ENCODE results near the gene ALPK1.

ALPK1 gene

DNA sequence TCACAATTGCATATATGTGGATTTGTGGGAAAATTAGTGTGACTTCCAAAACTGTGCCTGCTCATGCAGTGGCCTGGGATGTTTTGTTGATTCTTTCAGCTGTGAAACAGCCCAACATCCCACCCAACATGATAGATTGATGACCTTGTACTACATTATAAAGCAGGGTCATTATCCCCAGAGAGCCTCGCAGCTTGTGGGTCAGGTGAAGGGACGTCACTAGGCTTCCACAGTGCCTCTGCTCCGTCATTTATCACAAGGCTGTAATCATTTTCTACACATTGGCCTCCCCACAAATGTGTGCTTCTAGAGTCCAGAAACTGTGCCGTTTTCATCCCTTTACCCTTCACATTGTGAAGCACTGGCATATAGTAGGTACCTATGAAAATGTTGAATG lies 31.6 kb downstream of the ALPK1 start:
- no peak for DNase-seq (ENCODE audit: low read depth)

DNA sequence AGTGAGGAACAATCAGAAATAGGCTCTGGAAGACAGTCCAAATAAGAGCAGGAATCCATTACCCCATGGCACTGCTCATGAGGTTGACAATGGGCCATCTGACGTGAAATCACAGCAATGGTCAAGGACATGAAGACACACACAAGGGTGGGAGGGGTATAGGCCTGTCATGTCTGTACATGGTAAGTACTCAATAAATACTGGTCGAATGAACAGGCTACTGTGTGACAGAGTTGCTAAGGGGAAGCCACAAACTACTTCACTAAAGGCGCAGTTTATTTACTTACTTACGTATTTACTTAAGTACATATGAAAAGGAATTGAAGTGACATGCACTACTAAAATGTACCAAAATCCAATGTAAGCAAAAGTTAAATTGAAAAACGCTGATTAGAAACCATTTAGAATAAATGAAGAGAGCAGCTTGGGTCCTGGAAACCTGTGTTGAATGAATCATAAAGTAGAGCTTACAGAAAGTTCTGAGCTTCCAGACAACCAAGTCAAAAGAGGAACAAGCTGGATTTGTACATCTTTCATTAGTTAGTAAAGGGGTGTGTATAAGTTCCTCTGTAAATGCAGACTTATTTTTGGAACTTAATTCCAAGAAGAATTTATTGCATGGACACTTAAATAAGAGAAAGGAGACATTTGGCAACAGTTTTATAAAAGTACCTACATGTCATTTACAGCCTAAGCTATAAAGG lies 32.7 kb downstream of the ALPK1 start:
- no peak for DNase-seq (ENCODE audit: low read depth)

DNA sequence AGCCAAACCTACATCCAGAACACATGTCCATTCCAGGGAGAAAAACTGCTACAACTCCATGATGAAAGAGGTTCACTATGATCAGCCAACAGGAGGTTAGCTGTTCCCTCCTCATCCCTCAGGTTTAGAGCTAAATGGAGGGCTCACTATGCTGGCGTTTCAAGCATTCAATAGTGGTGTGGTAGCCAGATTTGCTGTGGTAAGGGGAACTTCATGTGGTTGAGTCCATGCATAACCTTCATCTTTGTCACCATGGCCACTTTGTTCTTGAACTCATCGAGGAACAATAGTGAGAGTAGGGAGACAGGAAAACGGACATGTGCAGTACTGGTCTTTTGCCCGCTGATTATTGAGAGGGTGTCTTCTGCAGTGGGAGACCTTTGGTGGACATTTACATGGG lies 33.8 kb downstream of the ALPK1 start:
- no peak for DNase-seq (ENCODE audit: low read depth)

DNA sequence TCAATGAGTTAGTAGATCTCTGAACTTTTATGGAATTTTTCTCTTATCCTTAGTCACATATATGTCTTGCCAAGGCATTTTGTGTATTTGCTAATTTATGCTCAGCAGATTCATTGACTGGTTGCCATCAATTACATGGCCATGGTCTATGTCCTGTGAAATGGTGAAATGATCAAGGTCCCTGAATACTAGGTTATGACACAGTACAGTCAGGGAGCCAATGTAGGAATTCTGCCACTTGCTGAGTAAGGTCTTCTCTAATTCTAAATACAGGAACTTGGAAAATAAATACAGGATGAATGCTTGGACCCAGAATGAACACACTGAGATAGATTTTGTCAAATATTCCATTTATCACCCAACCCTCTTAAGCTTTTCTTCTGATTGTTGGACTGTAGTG lies 35.2 kb downstream of the ALPK1 start:
- DNase-seq (ENCODE audit: low read depth): no peak

DNA sequence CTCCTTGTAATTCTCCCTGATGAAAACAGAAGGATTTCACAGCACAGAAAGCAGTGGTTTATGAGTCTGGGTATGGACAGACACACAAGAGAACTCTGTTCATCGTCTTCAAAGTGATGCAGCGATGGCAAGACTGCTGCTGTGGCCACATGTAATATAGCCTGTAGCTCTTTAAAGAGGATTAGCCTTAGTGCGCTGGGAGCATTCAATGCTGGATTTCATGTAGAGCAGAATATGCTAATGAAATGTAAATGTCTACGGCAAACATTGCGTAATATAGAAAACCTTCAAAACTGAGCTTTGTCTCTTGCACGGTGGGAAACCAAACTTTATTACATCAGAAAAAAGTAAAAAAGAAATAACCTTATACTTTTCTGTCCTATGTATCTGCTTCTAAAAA lies 42.9 kb downstream of the ALPK1 start:
- no peak for DNase-seq (ENCODE audit: low read depth)

DNA sequence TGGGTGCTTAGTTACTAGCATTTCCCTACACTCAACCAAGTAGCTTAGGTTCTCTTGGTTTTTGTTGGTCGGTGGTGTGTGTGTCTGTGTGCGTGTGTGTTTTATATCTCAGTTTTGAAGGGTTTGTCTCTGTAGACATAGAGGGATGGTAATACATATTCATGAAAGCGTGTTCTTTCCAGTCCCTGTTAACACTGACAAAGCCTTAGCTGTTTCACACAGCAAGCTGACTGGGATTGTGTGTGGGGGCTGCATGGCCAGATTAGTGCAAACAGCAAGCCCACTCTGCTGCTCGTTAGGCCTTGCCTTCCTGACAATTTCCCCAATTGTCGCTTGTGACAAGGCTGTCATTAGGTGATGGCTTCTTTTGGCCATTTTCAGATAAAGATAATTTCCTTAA lies 43.9 kb downstream of the ALPK1 start:
- DNase-seq (ENCODE audit: low read depth): no peak

DNA sequence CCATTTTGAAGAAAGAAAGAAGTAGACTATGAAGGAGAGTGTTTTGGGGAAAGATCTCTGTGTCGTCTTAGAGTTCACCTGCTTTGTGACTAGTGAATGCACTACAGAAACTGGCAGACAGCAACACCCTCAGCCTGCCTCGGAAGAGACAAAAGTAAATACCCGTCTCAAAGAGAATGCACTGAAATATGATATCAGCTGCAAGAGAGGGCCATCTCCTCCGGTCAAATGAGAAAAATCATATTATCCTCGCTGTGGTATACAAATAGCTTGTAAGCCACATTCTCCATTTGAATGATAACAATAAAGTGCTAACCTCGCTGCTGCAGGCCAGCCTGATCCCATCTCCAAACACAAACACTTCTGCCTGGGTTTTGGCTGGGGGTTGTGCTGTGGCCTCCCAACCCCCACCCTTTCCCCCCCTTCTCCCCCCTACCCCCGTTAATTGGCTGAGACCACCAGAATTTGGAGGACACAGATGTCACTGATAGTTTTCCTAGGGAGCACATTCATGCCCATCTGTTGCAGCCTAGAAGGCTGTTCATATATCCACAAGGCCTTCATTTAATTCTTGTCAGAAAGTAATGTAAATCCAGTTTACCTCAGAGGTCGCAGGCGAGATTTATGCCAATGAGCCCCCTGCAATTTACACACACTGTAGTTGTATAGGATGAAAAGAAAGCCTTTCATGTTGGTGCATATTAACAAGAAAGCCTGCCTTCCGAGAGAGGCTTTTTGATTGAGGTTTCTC lies 46.3 kb downstream of the ALPK1 start:
- no peak for DNase-seq (ENCODE audit: low read depth)

DNA sequence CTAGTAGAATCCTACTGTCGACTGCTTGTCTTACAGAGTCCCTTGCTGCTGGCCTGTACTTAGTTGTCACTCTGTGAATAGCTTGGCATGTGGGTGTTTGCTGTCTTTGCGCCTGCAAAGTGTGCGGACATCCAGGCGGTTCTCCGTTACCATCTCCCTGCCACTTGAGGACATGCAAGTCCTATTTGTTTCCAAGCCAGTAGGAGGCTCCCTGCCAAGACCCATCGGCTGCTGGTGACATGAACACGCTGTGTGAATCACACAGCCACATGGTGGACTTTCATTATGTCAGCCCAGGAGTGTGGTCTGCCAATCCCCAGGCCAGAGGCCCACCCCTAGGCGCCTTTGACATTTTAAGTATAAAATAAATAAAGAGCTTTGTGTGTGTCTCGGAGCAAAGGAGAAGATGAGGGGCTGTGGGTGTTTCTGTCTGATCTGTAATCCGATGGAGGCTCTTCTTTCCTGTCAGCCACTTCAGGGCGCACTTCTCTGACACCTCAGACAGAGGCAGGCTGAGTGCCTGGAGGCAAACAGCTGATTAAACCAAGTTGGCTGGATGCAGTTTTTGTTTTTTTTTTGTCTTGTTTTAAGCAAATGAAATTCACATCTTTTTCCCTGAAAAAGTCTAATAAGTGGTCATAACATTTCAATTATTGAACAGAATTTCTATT lies 51.5 kb downstream of the ALPK1 start:
- no peak for DNase-seq (ENCODE audit: low read depth)

DNA sequence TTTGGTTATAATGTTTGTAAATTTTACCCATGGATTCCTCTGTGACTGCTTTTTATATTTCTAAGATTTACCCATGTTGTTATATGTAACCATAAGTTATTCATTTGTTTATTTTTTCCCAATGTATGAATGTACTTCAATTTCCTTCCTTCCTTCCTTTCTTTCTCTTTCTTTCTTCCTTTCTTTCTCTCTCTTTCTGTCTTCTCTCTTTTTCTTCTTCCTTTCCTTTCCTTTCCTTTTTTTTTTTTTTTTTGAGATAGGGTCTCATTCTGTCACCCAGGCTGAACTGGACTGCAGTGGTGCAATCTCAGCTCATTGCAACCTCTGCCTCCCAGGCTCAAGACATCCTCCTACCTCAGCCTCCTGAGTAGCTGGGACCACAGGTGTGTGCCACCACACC lies 55.6 kb downstream of the ALPK1 start:
- no peak for DNase-seq (ENCODE audit: low read depth)

DNA sequence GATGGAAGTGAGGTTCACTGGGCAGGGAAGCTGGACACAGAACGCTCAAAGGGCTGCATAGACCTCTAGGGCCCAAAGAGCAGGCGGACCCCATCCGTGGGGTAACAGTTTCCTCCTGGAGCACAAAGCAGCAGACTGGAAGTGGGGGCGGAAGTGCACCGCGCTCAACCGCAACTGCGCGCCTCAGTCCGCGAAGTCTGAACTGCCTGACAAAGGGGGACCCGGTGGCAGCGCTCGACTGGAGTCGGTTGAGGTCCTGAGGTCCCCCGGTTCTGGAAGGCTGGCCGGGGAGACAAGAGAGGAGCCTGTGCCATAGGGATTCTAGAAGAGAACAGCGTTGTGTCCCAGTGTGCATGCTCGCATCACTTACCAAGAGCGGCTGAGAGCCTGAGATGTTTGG lies 58.5 kb downstream of the ALPK1 start:
- DNase-seq (ENCODE audit: low read depth): no peak

DNA sequence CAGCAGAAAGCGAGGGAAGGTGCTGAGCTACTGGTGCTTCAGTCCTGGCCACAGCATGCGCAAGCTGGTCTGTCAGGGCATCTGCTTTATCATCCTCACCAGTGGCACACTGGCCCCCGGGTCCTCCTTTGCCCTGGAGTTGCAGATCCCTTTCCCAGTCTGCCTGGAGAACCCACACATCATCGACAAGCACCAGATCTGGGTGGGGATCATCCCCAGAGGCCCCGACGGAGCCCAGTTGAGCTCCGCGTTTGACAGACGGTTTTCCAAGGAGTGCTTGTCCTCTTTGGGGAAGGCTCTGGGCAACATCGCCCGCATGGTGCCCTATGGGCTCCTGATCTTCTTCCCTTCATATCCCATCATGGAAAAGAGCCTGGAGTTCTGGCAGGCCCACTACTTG lies 60.3 kb downstream of the ALPK1 start:
- no peak for DNase-seq (ENCODE audit: low read depth)

DNA sequence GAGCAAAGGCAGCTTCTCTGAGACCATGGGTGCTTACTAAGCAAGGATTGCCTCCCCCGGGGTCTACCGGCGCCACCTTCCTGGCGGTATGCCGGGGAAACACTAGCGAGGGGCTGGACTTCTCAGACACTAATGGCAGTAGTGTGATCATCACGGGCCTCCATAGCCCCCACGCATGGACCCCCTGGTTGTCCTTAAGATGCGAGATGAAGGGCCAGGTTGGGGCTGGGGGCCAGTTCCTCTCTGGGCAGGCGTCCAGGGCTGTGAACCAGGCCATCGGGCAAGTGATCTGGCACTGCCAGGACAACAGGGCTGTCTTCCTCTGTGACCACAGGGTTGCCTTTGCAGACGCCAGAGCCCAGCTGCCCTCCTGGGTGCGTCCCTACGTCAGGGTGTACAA lies 60.7 kb downstream of the ALPK1 start:
- no peak for DNase-seq (ENCODE audit: low read depth)

DNA sequence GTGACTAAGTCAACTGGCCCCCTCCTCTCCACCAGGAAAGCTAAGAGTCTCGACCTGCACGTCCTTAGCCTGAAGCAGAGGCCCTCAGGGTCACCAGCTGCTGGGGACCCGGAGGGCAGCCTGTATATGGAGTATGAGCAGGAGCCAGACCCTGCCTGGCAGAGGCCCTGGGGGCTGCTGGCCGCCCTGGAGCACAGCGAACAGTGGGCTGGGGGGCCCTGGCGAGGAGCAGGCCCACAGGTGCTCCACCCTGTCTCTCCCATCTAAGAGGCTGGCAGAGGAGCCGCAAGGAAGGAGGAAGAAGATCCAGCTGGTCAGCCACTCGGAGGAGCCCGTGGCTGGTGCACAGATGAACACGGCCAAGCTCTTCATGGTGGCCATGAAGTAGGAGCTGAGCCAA lies 61.2 kb downstream of the ALPK1 start:
- DNase-seq (ENCODE audit: low read depth): no peak

DNA sequence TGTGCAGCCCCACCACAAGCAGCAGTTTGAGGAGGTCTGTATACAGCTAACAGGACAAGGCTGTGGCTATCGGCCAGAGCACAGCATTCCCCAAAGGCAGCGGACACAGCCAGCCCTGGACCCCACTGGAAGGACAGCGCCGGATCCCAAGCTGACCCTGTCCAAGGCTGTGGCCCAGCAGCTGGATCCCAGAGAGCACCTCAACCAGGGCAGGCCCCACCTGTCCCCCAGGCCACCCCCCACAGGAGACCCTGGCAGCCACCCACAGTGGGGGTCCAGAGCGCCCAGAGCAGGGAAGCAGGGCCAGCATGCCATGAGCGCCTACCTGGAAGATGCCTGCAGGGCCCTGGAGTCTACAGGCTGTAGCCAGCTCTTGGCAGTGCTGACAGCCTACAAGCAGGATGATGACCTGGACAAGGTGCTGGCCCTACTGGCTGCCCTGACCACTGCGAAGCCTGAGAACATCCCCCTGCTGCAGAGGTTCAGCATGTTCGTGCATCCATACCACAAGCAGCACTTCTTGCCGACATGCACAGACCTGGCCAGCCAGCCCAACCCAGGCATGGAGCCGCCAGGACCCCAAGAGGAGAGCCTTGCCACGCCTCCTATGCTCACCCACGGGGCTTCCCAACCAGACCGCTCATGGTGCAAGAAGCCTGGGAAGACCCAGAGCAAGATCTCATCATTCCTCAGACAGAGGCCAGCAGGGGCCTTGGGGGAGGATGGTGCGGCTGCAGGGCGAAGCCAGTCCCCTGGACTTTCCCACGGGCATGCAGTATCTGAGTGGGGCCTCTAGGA lies 62.0 kb downstream of the ALPK1 start:
- DNase-seq (ENCODE audit: low read depth): no peak

DNA sequence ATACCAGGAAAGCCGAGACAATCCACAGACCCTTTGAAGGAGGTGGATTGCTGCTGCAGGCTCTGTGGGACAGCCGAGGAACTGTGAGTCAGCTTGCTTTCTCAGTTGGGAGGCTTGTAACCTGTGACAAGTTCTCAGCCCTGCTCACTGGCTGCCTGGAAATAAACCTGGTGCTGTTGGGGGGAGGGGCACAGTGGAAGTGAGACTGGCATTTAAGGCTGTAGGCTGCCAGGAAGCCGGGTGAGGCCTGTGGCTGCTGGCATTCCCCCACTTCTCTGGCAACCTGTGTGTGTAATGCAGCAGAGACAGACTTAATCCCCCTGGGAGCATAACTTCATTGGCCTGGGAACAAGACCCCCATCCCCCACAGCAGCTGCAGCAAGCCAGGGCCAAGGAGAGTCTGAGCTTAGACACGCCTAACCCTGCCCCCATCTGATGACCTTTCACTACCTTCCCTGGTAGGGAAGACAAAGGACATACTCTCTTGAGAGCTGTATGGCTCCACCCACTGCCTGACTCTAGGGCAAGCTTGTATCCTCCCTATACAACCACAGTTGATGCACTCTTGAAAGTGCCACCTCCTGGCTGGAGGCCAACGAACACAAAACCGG lies 64.1 kb downstream of the ALPK1 start:
- DNase-seq (ENCODE audit: low read depth): no peak

DNA sequence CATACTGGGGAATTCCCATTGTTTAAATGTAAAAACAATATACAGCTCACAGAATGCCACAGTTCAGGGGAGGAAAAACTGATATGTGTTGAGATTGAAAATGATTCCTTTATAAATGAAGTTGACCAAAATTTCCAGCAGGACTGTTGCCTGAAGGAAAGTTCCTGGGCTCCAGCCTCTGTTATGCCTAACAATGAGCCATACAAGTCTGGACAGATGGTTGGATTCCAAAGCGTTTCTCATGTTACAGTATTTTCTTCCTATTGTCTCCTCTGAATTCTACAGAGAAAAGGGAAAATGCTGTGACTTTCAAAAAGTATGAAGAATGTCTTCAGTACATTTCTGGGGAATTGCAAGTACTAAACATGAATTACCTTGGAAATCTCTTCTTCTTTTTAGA lies 73.3 kb downstream of the ALPK1 start:
- no peak for DNase-seq (ENCODE audit: low read depth)

DNA sequence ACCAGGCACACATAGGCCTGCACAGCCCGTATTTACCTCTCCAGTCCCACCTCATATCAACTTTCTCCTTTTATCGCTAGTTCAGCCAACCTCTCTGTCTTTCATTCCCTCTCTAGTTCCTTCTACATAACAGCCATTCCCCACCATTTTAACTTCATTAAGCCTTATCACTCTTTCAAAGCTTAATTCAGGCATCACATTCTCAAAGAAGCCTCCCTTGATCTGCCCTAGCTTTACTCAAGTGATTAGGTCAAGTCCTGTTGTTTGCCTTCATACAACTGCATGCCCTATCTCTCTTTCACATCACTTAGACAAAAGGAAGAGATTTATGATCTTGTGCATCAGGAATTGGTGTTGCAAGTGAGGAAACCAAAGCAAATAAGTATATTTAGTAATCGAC lies 74.2 kb downstream of the ALPK1 start:
- no peak for DNase-seq (ENCODE audit: low read depth)

DNA sequence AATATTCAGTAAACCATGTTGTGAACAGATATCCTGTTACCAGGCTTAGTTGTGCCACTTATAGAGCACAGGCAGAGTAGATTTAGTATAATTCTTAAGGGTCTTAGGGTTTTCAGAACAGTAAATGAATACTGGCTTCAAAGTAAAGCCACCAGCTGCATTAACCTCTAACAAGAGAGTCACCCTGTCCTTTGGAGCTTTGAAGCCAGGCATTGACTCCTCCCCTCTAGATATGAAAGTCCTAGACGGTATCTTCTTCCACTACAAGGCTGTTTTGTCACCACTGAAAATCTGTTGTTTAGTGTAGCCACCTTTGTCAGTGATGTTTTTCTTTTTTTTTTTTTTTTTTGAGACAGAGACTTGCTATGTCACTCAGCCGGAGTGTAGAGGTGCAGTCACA lies 77.7 kb downstream of the ALPK1 start:
- DNase-seq (ENCODE audit: low read depth): no peak

DNA sequence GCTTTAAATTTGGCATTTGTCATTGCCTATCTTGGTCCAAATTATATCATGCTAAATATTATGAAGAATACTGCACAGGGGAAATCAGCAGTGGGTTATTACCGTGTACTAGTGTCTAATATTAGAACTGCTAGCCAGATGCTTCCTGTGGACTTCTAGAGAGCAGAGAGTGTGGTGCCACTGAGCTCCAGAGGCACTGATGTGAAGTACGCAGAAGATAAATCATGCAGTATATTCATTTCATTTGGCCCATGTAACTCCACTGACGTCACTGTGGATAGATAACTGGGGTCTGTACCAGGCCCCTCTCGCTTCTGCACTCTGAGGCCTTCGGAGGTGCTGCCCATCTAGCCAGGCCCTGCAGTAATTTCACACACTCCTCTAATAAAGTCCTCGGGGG lies 80.0 kb downstream of the ALPK1 start:
- DNase-seq (ENCODE audit: low read depth): no peak

DNA sequence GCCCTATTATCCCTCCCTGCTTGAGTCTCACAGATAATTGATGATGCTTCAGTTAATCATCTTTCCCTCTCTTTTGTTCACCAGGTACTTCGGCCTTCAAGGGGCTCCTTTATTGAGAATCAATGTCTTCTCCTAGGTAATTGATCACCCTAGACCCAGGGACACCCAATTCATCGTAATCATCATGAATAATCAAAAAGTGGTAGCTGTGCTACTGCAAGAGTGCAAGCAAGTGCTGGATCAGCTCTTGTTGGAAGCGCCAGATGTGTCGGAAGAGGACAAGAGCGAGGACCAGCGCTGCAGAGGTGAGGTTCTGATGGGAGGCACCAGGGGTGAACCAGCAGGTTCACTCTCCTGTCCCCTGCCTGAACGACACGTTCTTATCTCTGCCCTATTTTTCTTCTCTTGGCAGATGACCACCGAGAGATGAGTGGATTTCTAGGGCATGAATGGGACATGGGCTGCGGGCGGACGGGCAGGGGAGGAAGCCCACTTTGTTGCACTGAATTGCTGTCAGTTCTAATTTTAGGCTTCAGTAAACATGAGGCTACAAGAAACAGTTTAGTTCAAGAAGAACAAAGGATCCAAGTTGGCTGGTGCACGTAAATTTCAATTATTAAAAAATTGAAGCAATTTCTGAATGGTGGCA lies 80.5 kb downstream of the ALPK1 start:
- DNase-seq (ENCODE audit: low read depth): no peak

DNA sequence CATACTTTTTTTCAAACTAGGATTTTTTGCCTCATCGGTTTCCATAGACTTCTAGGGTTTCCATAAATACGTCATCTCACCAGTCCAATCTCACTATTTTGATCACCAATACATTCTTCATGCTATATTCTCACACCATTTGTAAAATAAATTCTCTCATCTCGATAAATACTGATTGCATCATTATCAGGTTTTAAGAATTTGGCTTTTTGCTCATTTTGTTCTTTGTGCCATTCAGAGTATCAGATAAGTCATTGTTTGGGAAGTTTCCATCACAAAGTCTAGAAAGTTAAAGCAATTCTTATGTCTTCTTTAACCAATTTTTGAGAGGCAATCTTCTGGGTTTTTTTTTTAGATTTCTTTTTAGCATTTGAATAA lies 81.1 kb downstream of the ALPK1 start:
- no peak for DNase-seq (ENCODE audit: low read depth)

DNA sequence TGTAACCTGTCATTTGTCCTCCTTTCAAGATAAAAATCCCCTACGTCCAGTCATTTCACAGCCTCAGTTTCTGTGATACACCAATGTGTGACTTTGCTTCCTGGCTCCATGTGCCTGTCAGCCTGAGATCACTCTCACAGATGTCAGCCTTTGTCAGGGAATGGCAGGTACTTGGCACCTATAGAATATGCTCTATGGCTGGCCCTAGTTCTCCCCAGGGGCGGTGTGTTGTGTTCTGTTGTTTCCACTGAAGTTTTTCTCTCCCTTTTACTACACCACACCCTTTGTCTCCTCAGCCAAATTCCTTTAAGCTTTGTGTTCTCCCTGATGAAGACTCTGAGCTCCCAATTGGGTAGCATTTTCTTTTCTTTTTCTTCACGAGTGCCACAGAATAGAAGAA lies 81.7 kb downstream of the ALPK1 start:
- DNase-seq (ENCODE audit: low read depth): no peak

All from HS-27A (cell line).